K562 (cell line): ENCODE data around the gene FOSL1. TPM values are rescaled to one million over a fixed set of nuclear protein-coding genes. Genes with fewer than 3 reads are reported as not detected.

ENCODE experiments used
- CBFA2T2 ChIP-seq: fragments of 450-650 bp; conservative IDR thresholded peaks from 2 replicates; pipeline ENCODE4 v1.6.1; 2017; ENCODE audit warnings: mild to moderate bottlenecking
- CBFA2T3 ChIP-seq: fragments of 450-650 bp; IDR thresholded peaks from 2 replicates; pipeline ENCODE4 v1.6.1; 2017
- DLX4 ChIP-seq: fragments of 250-450 bp; sonication (Bioruptor Pico); IDR thresholded peaks from 2 replicates; pipeline ENCODE4 v1.6.1; 2021; ENCODE audit warnings: mild to moderate bottlenecking
- ELK1 ChIP-seq: sonication (generic); formaldehyde crosslinking; IDR thresholded peaks from 2 replicates; pipeline ENCODE4 v1.8.1; 2022; ENCODE audit warnings: missing genetic modification reagents
- FOXK2 ChIP-seq, 2 experiments: fragments of 450-650 bp; IDR thresholded peaks in 1 of 2; conservative IDR thresholded peaks in 1 of 2; 2 replicates each; pipeline ENCODE4 v1.6.1; 2016; ENCODE audit warnings: low read depth in 2 of 2, mild to moderate bottlenecking in 1 of 2
- FOXO4 ChIP-seq: fragments of 450-650 bp; formaldehyde crosslinking; IDR thresholded peaks from 2 replicates; pipeline ENCODE4 v1.4.0; 2020; ENCODE audit warnings: mild to moderate bottlenecking, moderate library complexity
- GATA2 ChIP-seq: sonication (generic); formaldehyde crosslinking; IDR thresholded peaks from 2 replicates; pipeline ENCODE4 v1.4.0; 2020; ENCODE audit warnings: mild to moderate bottlenecking, missing genetic modification reagents
- HDGF ChIP-seq: fragments of 450-650 bp; IDR thresholded peaks from 2 replicates; pipeline ENCODE4 v1.6.1; 2016
- MTA1 ChIP-seq: fragments of 450-650 bp; IDR thresholded peaks from 2 replicates; pipeline ENCODE4 v1.6.1; 2017; ENCODE audit warnings: borderline replicate concordance
- RBM17 ChIP-seq: fragments of 200-400 bp; formaldehyde crosslinking; IDR thresholded peaks from 2 replicates; pipeline ENCODE4 v1.6.1; 2017; ENCODE audit warnings: low read depth, mild to moderate bottlenecking, low read length, borderline replicate concordance
- SAP30 ChIP-seq: fragments of 200-600 bp; sonication (generic); IDR thresholded peaks from 2 replicates; pipeline ENCODE4 v1.6.1; 2012; ENCODE audit warnings: borderline replicate concordance, low read depth, mild to moderate bottlenecking, moderate library complexity, low read length, control low read depth, inconsistent platforms; ENCODE audit not compliant: insufficient read depth, poor library complexity, severe bottlenecking
- SMARCE1 ChIP-seq: fragments of 450-650 bp; IDR thresholded peaks from 2 replicates; pipeline ENCODE4 v1.7.1; 2016; ENCODE audit warnings: mild to moderate bottlenecking
- TBL1XR1 ChIP-seq, 2 experiments: IDR thresholded peaks; 2 replicates each; pipeline ENCODE4 v1.6.1; 2012; ENCODE audit warnings: improper control_type of control experiment in 2 of 2, low read length in 2 of 2, mild to moderate bottlenecking in 1 of 2
- TCF15 ChIP-seq: fragments of 250-450 bp; sonication (Bioruptor Pico); IDR thresholded peaks from 2 replicates; pipeline ENCODE4 v1.8.0; 2022; ENCODE audit warnings: moderate library complexity, mild to moderate bottlenecking, inconsistent platforms
- TEAD4 ChIP-seq, 2 experiments: sonication (generic) in 1 of 2; formaldehyde crosslinking in 1 of 2; IDR thresholded peaks; 2 replicates each; pipeline versions ENCODE4 v1.6.1 to v1.8.0; 2012 to 2022; ENCODE audit warnings: borderline replicate concordance in 1 of 2, inconsistent platforms in 1 of 2, low read length in 1 of 2, mild to moderate bottlenecking in 1 of 2, missing genetic modification reagents in 1 of 2
- ZBTB5 ChIP-seq: fragments of 450-650 bp; IDR thresholded peaks from 2 replicates; pipeline ENCODE4 v1.6.1; 2017; ENCODE audit warnings: antibody characterized with exemption
- ZNF174 ChIP-seq: fragments of 250-450 bp; sonication (Bioruptor Pico); IDR thresholded peaks from 2 replicates; pipeline ENCODE4 v1.4.0; 2020; ENCODE audit warnings: mild to moderate bottlenecking
- ZNF592 ChIP-seq: fragments of 450-650 bp; IDR thresholded peaks from 2 replicates; pipeline ENCODE4 v1.6.1; 2017; ENCODE audit warnings: antibody characterized with exemption, mild to moderate bottlenecking
- polyA plus RNA-seq, 8 experiments: library from polyadenylated mRNA; depleted of rRNA in 4 of 8; stranded (reverse) in 5 of 8; unstranded in 3 of 8; fragments of >200 nt; fragmentation: Nextera tagmentation in 2 of 8; fragmentation: Illumina TruSeq in 1 of 8; extraction: Ambion mirVana in 2 of 8; extraction: Trizol in 1 of 8; gene quantifications; 2 replicates each; pipeline versions ENCODE4 v1.2.1 to v1.2.3, GENCODE V29; 2011 to 2014; ENCODE audit warnings: inconsistent platforms in 1 of 8, missing spikeins in 1 of 8
- total RNA-seq, 7 experiments: library from RNA; depleted of rRNA in 6 of 7; stranded (reverse); fragments of >200 nt in 6 of 7; fragmentation: Illumina TruSeq in 2 of 7; extraction: Trizol in 2 of 7; gene quantifications; 2 replicates each; pipeline versions ENCODE4 v1.2.1 to v1.2.3, GENCODE V29; 2011 to 2021; ENCODE audit warnings: low replicate concordance in 1 of 7

FOSL1 gene
- total and polyA plus RNA-seq, 9 of the 15 experiments (the other 6 are each of a cell fraction or from before 2014, with no cell fraction given), result 3.5 to 39.6 (median 10.0) TPM

GRCh38 chr11:65934014-65934413, 33.8 kb upstream of the FOSL1 start (continued):
- TF ChIP-seq SMARCE1, result 0 out of 2 replicates have a peak, but pooled peaks have one; percentile 11
- peak in 1 of 2 experiments; percentile 12; a peak in 1 of 4 replicates for TF ChIP-seq FOXK2 (conservative IDR thresholded peaks at IDR 0.05 in 1 of 2, IDR thresholded peaks at IDR 0.05 in 1 of 2; ENCODE audit: low read depth in 2 of 2)
- TF ChIP-seq ZNF592, result no peak
- TF ChIP-seq RBM17, result no peak
- peak; percentile 47; the same call in 1 of the 2 replicates for TF ChIP-seq GATA2 (CRISPR knock-in tag)
- TF ChIP-seq ZNF174, result no peak
- no peak for TF ChIP-seq TCF15 (CRISPR knock-in tag)
- TF ChIP-seq ELK1, result no peak
- peak; percentile 95 for TF ChIP-seq CBFA2T3
- no peak for TF ChIP-seq ZBTB5
- peak; percentile 93 for TF ChIP-seq CBFA2T2
- TF ChIP-seq HDGF, result no peak
- TF ChIP-seq TEAD4 (IDR thresholded peaks at IDR 0.05; ENCODE audit: low read length), result peak; percentile 84
- no peak for TF ChIP-seq TEAD4 (CRISPR knock-in tag; IDR thresholded peaks at IDR 0.05; ENCODE audit: borderline replicate concordance)
- no peak for TF ChIP-seq SAP30
- no peak for TF ChIP-seq DLX4 (CRISPR knock-in tag)
- TF ChIP-seq FOXO4, result no peak
- no peak for TF ChIP-seq MTA1
- TF ChIP-seq TBL1XR1 (IDR thresholded peaks at IDR 0.05; ENCODE audit: low read length in 2 of 2), result no peak
